CD1c-positive myeloid dendritic cell (primary cell): ENCODE measurements around the gene KRT73.

Source experiments
- DNase-seq: peaks from one replicate; pipeline ENCODE4 v3.0.0-alpha.2; 2016; ENCODE audit errors: extremely low spot score

KRT73 gene

DNA sequence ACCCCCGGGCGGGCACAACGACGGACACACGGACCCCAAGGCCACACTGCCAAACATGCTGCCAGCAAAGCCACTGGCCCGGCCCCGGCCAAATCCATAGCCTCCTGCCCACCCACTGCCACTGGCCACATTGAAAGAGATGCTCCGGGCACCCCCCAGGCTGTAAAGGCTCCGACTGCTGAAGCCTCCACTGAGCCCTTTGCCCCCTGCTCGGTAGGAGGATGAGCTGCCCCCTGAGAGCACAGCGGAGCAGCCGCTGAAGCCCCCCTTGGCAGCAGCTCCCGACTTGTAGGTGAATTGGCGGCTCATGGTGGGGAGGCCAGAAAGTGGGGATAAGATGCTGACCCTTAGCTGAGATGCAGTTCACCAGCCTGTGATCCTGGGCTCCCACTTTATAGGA lies at the start of gene KRT73:
KRT73 (minus strand) TSS at position 344 of the 400 bp plus-strand sequence; CDS start at position 309, 35 bp downstream.
- no peak for DNase-seq

DNA sequence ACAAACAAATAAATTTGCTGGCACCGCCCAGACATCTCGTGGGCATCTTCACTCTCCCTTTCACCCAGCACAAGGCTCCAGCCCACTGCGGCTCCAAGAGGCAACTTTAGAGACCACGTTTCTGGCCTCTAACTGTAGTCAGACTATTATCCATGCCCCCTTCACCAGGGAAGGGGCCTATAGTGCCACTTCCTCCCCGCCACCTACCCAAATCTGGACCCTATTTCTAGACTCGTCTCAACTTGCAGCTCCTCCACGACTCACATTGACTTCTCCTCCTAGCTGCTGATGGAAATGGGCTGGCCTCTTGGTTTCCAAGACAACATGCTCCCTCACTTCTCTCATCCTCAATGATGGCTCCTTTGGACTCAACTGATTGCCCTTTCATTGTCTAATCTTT lies 49.6 kb upstream of the KRT73 start:
- DNase-seq: no peak

DNA sequence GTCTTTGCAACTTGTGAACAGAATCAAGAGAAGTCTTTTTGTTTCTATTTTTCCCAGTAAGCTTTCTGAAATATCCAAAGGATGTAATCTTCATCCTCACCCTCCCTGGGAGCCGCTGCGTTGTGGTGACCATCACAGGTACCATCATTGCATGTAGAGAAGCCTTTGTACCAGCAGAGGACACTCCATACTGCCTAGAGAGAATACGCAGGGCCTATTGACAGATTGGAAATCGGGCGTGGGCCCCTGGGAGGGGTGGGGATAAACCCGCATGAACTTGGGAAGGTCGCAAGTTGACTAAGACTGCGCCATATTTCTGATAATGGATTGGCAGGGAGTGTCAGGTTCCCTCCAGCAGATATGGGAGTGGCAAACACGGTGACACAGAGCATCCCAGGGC lies 49.1 kb upstream of the KRT73 start:
- DNase-seq: no peak

DNA sequence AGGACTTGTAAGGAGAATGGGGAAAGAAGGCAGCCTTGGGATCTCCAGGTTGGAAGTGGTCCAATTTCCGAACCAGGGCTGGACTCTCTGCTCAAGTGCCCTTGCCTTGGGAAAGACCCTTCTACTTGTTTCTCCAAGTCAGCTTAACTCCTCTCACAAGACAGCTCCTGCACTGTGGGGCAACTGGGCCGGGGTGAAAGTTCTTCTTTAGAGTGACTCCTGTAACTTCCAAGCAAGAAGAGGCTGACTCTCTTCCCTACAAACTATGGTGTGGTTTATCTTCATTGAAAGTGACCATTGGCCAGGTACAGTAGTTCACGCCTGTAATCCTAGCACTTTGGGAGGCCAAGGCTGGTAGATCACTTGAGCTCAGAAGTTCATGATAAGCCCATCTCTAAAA lies 48.1 kb upstream of the KRT73 start:
- DNase-seq: no peak

DNA sequence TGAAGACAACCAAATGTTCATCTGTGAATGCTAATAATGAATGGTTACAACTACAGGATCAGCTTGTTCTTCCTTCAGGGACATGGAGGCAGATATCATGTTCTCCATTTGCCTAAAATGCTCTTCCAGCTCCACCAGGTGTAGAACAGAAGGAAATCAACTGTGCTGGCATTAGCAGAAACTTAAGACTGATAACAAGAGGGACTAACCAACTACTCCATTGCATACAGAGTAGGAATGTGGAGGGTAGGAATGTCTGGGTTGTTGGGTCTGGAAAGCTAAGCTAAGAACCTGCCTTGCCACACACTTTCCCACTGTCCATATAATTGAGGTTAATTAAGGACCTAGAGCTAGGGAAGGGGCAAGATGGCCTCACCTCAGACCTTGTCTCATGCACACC lies 45.1 kb upstream of the KRT73 start:
- no peak for DNase-seq

DNA sequence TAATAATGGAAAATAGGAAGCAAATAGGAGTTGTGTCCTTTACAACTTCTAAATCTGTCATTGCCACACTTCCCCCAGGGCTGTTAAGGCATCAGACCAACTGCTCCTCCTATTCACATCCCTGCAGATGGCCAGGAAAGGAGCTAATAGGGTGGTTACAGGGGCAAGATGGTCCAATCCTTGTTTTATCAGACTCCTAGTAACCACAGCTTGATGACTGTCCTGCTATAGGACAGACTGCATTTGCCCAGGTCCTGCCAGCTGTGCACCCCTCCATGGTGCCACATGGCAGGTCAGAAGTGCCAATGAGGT lies 44.5 kb upstream of the KRT73 start:
- no peak for DNase-seq

DNA sequence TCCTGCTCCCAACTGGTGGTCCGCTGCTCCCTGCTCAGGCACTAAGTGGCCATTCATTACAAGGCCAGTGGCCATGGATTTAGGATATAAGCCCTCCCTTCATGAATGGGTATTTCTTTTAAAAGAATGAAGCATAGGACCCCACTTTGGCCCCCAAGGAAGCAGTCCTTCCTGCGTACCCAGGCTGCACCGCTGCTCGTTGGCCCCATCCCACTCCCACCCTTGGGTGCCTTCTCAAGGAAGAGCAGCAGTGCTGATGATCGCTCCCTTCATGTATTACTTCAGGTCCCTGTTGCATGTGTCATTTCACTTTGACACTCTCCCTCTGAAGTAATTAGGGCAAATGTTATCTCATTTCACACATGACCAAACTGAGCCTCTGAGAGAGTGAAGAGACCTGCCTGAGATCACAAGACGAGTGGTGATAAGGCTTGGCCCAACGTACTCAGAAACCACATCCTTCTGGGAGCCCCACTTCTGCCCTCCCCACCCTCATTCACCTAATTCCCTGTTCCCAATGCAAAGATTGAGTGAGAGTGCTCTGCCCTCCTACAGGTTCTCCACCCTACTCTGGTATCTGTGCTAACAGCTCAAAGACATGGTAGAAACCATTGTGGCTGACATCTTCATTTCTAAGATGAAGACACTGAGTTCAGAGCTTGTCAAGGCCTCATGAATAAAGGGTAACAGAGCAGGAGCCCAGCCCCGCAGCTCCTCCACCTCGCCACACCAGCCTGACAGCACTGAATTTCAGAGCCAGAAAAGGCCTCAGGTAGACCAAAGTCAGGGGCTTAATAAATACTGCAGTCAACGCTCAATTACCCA lies 43.9 kb upstream of the KRT73 start:
- DNase-seq: no peak

DNA sequence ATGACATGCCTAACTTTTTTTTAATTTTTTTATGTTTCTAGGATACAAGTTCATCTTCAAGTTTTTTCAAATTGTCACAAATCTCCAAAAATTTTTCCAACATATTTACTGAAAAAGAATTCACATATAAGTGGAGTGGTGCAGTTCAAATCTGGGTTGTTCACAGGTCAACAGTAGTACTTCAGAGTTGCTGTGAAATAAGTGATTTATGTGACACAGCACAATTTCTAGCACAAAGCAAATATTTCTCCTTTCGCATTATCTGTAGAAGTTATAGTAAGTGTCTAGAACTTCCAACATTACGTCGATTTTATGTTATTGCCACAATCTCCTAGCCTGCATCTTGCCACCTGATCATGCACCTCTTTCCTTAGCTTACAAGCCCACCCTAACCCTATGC lies 43.3 kb upstream of the KRT73 start:
- DNase-seq: no peak

DNA sequence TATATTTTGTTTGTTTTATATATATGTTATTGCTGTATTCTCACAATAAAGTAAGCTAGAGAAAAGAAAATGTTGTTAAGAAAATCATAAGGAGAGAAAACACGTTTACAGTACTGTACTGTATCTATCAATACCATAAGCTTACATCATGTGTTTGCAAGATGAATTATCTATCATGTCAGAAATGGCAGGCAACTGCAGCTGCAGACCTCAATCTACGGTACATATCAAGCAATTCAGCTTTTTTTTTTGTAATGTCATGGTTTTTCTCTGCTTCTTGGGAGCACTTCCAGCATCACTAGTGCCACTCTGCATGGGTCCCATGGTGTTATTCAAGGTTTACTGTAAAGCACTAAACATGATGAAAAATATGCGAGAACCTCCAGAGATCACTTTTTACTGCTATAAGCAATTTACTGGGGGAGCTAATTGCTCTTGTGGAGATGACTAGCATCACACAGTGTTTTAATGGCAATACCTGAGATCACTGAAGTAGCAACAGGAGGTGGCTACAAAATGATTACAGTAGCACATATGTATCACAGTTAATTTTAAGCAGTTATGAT lies 42.7 kb upstream of the KRT73 start:
- no peak for DNase-seq

DNA sequence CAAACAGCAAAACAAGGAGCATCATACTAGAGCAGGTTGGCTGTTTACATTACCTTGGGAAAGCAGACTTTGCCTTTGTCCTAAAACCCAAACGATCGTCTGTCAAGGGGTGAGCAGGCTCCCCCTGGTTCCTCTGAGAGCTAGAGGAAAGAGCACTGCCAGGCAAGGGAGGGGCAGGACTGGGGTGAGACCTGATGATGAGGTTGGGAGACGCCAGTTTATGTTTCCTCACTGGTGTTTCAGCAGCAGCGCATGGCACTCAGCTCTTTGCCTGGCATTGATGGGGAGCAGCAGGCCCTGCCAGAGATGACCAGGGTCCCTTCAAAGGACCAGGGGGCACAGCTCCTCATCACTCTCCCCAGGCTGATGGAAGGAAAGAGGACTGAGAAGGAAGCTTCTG lies 41.6 kb upstream of the KRT73 start:
- DNase-seq: no peak

DNA sequence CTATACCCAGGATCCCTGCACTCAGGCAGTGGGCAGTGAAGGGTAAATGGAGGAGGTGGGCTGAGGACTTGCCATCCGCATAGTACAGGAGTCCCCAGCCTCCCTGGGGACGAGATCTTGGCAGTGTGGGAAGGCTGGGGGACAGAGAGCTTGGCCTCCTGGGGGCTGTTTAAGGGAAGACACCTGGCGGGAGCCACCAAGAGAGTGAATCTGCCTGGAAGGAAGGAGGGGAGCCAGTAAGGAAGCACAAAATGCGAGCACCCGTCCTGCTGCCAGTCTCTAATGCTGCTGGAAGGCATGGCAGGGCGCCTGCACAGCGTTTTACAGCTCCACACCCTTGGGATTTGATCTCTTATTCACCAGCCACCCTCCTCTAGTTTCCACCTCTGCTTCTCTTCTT lies 41.0 kb upstream of the KRT73 start:
- no peak for DNase-seq

DNA sequence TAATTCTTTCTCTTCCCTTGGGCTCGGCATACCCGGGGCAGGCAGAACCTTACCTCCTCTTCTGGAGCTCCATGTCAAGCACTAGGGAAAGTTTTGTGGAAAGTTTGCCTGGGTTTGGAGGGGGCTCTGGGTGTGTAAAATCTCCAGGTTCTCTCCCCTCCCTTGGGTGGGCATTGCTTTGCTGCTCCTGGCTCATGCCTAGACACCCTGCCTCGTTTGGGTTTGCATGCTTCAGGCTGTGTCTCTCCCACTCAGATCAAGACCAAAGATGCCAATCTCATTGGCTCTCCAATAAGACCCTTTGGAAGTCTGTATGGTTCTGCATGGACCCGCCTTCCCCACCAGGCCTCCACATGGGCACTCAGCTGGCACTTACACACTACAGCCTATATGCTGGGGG lies 39.8 kb upstream of the KRT73 start:
- DNase-seq: no peak

DNA sequence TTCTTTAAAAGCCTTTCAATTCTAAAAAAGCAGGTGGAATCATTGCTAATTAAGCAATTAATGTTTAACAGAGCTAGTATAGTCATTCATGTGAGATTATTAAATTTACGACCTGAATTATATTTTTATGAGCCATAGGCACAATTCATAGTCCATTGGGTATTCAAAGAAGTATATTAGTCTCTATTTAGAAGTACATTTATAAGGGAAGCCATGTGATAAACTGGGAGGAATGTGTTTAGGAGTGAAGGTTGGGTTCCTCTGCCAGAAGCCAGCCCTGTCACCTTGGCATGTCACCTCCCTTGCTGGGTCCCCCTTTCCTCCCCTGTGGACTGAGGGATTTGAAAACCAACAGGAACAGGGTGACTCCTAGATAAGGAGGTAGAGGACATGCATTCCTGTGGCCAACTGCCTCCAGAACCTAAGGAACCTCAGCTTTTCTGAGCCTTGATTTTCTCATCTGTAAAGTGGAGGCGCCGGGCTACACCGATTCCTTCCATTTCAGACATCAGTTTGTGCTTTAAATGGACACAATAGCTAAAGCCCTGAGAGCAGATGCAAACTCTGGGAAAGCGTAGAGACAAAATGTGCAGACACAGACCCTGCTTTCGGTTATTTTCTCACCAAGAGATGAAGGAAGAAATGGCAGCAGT lies 39.0 kb upstream of the KRT73 start:
- no peak for DNase-seq

DNA sequence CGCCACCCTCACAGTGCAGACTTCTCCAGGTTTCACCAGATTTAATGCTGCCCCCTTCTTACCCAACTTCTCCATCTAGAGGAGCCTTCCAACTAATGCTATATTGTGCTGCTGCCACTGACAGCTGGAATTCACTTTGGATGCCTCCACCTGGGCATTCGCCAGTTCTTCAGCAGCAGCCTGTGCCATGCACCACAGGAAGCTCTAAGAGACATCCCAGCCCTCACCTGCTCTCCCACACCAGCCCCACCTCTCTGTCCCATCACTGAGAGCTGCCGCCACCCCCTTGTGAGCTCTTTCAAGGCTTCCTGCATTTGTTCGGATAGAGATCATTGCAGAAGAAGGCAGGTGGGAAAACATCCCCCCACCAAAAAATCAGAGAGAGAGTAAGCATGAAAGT lies 38.3 kb upstream of the KRT73 start:
- no peak for DNase-seq

DNA sequence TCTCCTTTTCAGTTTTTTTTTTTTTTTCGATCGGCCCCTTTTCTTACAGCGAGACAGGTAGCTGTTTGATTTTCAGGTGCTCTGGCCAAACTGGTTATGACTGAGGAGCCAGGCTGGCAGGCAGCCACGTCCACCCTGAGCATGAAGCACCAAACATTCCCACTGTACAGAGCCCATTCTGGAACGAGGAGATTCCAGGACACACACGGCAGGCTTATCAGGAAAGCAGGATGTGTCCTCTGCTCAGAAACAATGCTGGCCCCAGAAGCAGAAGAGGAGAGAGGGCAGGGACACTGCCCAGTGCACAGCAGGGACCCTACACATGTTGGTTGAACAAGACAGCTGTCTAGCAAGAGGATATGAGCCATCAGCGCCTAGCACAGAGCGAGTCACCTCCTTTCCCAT lies 37.4 kb upstream of the KRT73 start:
- no peak for DNase-seq

DNA sequence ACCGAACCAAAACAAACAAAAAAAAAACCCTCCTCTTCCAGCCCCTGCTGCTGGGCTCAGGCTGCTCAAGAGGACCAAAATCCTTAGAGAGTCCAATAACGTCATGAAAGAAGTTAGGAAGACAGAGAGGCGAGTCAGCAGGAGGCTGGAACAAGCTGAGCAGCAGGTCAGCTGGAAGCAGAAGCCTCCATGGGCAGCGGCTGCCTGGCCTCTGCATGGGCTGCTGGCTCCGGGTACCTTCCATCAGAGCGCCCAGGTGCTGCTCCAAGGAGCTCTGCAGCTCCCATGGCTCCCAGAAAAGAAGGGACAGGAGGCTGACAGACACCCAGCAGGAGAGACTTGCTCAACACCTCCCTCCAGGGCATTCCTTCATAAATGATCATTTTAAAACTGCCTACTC lies 36.9 kb upstream of the KRT73 start:
- no peak for DNase-seq

DNA sequence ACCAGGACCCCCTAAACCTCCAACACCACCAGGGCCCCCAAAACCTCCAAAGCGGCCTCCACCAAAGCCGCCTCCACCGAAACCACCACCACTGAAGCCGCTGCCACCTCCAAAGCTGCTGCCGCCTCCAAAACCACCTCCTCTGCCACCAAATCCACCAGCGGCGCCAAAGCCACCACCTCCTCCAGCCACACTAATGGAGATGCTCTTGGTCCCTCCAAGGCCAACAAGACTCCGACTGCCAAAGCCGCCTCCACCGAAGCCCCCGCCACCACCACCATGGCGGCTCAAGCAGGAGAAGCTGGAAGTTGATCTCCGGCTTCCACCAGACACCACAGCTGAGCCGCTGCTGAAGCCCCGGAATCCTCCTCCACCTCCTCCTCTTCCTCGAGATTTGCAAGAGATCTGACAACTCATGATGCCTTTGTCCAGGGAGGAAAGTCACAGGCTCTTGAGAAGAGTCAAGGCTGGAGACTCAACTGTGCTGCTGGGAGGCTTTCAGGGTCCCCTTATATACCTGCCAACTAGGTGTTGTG lies 33.4 kb upstream of the KRT73 start, which contains the start of gene KRT2:
KRT2 (minus strand) TSS at position 486 of the 536 bp plus-strand sequence; CDS start at position 417, 69 bp downstream.
- DNase-seq: no peak

DNA sequence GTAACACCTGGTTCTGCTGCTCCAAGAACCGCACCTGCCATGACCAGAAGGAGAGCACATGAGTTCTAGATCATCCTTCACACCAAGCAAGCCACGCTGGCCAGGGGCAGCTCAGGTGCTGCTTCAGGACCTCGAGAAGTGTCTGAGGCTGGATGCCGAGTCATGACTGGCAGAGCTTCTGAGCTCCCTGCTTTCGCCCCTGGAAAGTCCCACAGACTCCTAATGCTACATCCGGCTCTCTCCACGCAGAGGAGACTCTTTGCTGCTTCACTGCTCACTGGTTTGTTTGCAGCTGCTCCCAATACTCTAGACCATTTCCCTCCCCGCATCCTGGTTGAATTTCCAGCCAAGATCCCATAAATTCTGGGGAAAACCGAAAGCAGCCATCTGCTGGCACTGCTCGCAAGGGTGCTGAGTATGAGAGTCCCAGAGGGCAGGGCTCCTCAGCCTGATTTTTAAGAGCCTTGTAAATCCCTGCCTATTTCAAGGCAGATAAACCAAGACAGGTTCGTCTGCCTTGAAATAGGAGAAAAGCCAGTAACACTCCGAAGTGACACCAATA lies 32.2 kb upstream of the KRT73 start:
- no peak for DNase-seq

DNA sequence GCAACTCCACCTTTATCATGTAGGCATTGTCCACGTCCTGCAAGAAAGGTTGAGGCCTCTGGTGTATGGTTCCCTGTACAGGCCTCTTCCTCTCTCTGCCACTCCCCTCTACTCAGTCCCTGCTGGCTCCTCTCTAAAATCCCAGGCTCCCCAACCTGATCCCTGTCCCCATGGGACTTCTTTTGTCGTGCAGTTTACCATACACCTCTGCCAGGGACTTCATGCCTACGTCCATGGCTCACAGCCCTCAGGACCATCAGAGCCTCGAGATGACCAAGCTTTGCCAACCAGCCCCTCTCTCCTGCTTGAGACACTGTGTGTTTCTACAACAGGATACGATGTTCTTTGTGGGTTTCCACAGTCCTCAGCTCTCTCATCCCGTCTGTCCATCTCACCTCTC lies 30.7 kb upstream of the KRT73 start:
- no peak for DNase-seq

DNA sequence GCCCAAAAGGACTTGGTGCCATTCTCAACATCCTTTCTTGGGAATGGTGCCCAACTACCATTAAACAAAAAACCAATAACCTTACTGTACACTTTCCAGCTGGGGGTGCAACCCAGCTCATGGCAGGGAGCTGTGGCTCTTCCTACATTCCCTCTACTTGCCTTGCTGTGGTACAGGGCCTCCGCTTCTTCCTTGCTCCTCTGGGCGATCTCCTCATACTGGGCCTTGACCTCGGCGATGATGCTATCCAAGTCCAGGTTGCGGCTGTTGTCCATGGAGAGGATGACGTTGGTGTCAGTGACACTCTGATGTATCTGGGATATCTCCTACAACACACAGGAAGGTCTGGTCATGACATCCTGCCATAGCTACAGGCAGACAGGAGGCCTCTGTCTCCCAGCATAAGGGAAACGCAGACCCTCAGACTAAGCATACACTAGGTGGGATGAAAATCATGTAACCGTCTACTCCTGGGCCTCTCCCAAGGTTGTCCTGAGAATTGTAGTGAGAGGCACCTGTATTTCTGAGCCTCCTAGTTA lies 29.7 kb upstream of the KRT73 start:
- no peak for DNase-seq

DNA sequence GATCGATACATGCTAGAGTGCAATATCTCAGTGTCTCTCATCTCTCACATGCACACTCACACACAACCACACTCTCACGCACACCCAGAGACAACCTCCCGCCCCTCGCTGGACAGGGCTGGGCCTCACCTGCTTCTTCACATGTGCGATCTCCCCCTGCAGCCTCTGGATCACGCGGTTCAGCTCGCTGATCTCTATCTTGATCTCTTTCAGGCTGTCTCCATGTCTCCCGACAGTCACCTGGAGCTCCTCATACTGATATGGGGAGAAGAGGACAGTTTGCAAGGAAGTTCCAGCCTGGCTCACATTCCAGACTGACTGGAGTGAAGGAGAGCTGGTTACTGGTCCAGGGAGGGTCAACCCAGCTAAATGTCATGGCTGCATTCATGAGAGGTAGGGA lies 29.2 kb upstream of the KRT73 start:
- DNase-seq: no peak

DNA sequence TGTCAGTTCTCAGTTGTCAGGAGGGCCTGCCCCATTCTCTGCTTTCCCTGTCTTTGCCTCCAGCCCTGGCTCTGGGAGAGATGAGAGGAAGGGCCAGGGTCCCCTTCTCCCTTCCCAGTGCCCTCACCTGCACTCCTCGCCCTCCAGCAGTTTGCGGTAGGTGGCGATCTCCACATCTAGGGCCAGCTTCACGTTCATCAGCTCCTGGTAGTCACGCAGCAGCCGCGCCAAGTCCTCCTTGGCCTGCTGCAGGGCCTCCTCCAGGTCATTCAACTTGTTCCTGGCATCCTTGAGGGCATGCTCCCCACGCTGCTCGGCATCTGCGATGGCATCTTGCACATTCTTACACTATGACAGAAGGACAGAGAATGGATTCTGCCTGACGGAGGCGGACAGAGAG lies 28.3 kb upstream of the KRT73 start:
- no peak for DNase-seq
